MV-4-11 (cell line): Measurements from ENCODE around the gene ULK1.

Source experiments
- DNase-seq: peaks from one replicate; lab custom pipeline; 2025; lab: John Stamatoyannopoulos, UW

The ULK1 gene

GRCh38 chr12:131894313-131894860 lies at the start of gene ULK1:
TSS of gene ULK1 (plus strand) at chr12:131894622. CDS start at chr12:131895002, 380 bp downstream.
- peak; percentile 72 for DNase-seq

- DNase-seq: no peak
Measured at GRCh38 chr12:131844656-131845055, 49.8 kb upstream of the ULK1 start.

GRCh38 chr12:131845121-131845520 lies 49.3 kb upstream of the ULK1 start:
- DNase-seq: no peak

GRCh38 chr12:131847456-131847855 lies 47.0 kb upstream of the ULK1 start:
- no peak for DNase-seq

- DNase-seq: no peak
Measured at GRCh38 chr12:131848753-131849152, 45.7 kb upstream of the ULK1 start.

- DNase-seq: no peak
Measured at GRCh38 chr12:131849700-131850553, 44.5 kb upstream of the ULK1 start.

- DNase-seq: no peak
Measured at GRCh38 chr12:131850856-131851559, 43.4 kb upstream of the ULK1 start.

- DNase-seq: peak; percentile 46
Measured at GRCh38 chr12:131851741-131852550, 42.5 kb upstream of the ULK1 start.

- peak; percentile 85 for DNase-seq
Measured at GRCh38 chr12:131852551-131853299, 41.7 kb upstream of the ULK1 start.

GRCh38 chr12:131853832-131854797 lies 40.3 kb upstream of the ULK1 start:
- no peak for DNase-seq

- DNase-seq: no peak
Measured at GRCh38 chr12:131854861-131855476, 39.5 kb upstream of the ULK1 start.

- DNase-seq: no peak
Measured at GRCh38 chr12:131855521-131856142, 38.8 kb upstream of the ULK1 start.

GRCh38 chr12:131856366-131857097 lies 37.9 kb upstream of the ULK1 start:
- DNase-seq: no peak

- no peak for DNase-seq
Measured at GRCh38 chr12:131857908-131858850, 36.2 kb upstream of the ULK1 start.

GRCh38 chr12:131860472-131861260 lies 33.8 kb upstream of the ULK1 start:
- peak; percentile 70 for DNase-seq

- no peak for DNase-seq
Measured at GRCh38 chr12:131861261-131862083, 33.0 kb upstream of the ULK1 start.
